GM12878 (cell line): ENCODE measurements around the gene SATL1. TPM values are rescaled to one million over a fixed set of nuclear protein-coding genes. Genes with fewer than 3 reads are reported as not detected.

Source experiments
- ATAC-seq: fragments of 200-7000 bp; cut with Tn5 transposase; 3 replicates; pipeline ENCODE4 v1.9.1; 2020; ENCODE audit warnings: mild to moderate bottlenecking, moderate library complexity
- BruUV-seq: library from RNA; stranded (reverse); fragments of 400-500 nt; replicated peaks from 2 replicates; lab custom pipeline; 2021; lab: Mats Ljungman, UMichigan
- CTCF ChIA-PET: fragments of 300-600 bp; sonication (Branson Sonifier 250); formaldehyde crosslinking; extraction: SDS; loops from one replicate; lab custom pipeline; 2021; ENCODE audit warnings: inconsistent platforms; lab: Yijun Ruan, JAX
- POLR2A ChIA-PET: fragments of 350-600 bp; formaldehyde crosslinking; extraction: SDS; loops from one replicate; lab custom pipeline; 2021; ENCODE audit warnings: inconsistent platforms; lab: Charles Lee
- RAD21 ChIA-PET: fragments of 300-600 bp; sonication (Branson Sonifier 250); formaldehyde crosslinking; loops from one replicate; lab custom pipeline; 2023; ENCODE audit warnings: antibody characterized with exemption; ENCODE audit not compliant: unreplicated experiment; lab: Charles Lee
- SMC1A ChIA-PET: fragments of 300-600 bp; sonication (Branson Sonifier 250); formaldehyde crosslinking; loops from one replicate; lab custom pipeline; 2023; ENCODE audit not compliant: unreplicated experiment, uncharacterized antibody; lab: Charles Lee
- DNase-seq: peaks from one replicate; pipeline ENCODE4 v3.0.0-alpha.2; 2011; ENCODE audit warnings: low read depth, low spot score
- FAIRE-seq: peaks from 3 replicates; lab custom pipeline; 2011; peaks lifted over from hg19 to GRCh38; lab: Jason Lieb, UNC
- H2AFZ ChIP-seq: 2 replicates; pipeline ENCODE4 v1.6.0; 2011; ENCODE audit warnings: low read depth, low read length, control low read depth; ENCODE audit not compliant: control insufficient read depth
- H3K27ac ChIP-seq: 2 replicates; pipeline ENCODE4 v1.5.1; 2011; ENCODE audit warnings: control low read depth; ENCODE audit not compliant: control insufficient read depth, insufficient read depth
- H3K27me3 ChIP-seq, 2 experiments: replicated peaks in 1 of 2; 2 replicates each; pipeline versions ENCODE4 v1.6.0 to v1.6.1; 2011; ENCODE audit warnings: low read length in 1 of 2; ENCODE audit not compliant: control insufficient read depth in 2 of 2, insufficient read depth in 2 of 2
- H3K36me3 ChIP-seq, 2 experiments: 2 replicates each; pipeline ENCODE4 v1.5.1; 2011; ENCODE audit warnings: low read length in 1 of 2; ENCODE audit not compliant: control insufficient read depth in 2 of 2, insufficient read depth in 2 of 2
- H3K4me1 ChIP-seq: 2 replicates; pipeline ENCODE4 v1.6.1; 2011; ENCODE audit warnings: mild to moderate bottlenecking, low read length, moderate library complexity, mixed read lengths; ENCODE audit not compliant: control insufficient read depth, insufficient read depth
- H3K4me2 ChIP-seq: 2 replicates; pipeline ENCODE4 v1.6.0; 2011; ENCODE audit warnings: control low read depth; ENCODE audit not compliant: control insufficient read depth, insufficient read depth
- H3K4me3 ChIP-seq: fragments of 200-600 bp; sonication (generic); 2 replicates; pipeline ENCODE4 v1.5.1; 2016
- H3K79me2 ChIP-seq: 2 replicates; pipeline ENCODE4 v1.6.0; 2011; ENCODE audit warnings: low read length; ENCODE audit not compliant: control insufficient read depth, insufficient read depth
- H3K9ac ChIP-seq: 2 replicates; pipeline ENCODE4 v1.8.0; 2011; ENCODE audit warnings: low read length, control low read depth, mixed read lengths; ENCODE audit not compliant: control insufficient read depth, insufficient read depth
- H3K9me3 ChIP-seq: replicated peaks from 3 replicates; pipeline ENCODE4 v1.5.1; 2011; ENCODE audit warnings: mild to moderate bottlenecking, low read length; ENCODE audit not compliant: control insufficient read depth, insufficient read depth
- H4K20me1 ChIP-seq: 2 replicates; pipeline ENCODE4 v1.6.0; 2011; ENCODE audit not compliant: control insufficient read depth, insufficient read depth
- IRF4 ChIP-seq: IDR thresholded peaks from 2 replicates; pipeline ENCODE4 v1.6.1; 2011; ENCODE audit warnings: low read depth, low read length
- JUNB ChIP-seq: IDR thresholded peaks from 2 replicates; pipeline ENCODE4 v1.6.1; 2016; ENCODE audit warnings: antibody characterized with exemption, mild to moderate bottlenecking
- MAX ChIP-seq: IDR thresholded peaks from 2 replicates; pipeline ENCODE4 v1.6.1; 2012; ENCODE audit warnings: low read depth, low read length, improper control_type of control experiment
- MXI1 ChIP-seq: fragments of 150-350 bp; IDR thresholded peaks from 2 replicates; pipeline ENCODE4 v1.6.1; 2011; ENCODE audit warnings: low read depth, mild to moderate bottlenecking, inconsistent platforms, low read length, improper control_type of control experiment
- NFYB ChIP-seq: IDR thresholded peaks from 2 replicates; pipeline ENCODE4 v1.6.1; 2011; ENCODE audit warnings: low read depth, mild to moderate bottlenecking, low read length, improper control_type of control experiment, moderate library complexity; ENCODE audit not compliant: insufficient read depth
- PAX5 ChIP-seq: IDR thresholded peaks from 2 replicates; pipeline ENCODE4 v1.6.1; 2011; ENCODE audit warnings: low read depth, low read length, borderline replicate concordance
- PAX8 ChIP-seq: fragments of 450-650 bp; IDR thresholded peaks from 2 replicates; pipeline ENCODE4 v1.6.1; 2017; ENCODE audit warnings: mild to moderate bottlenecking, moderate library complexity
- PBX3 ChIP-seq: IDR thresholded peaks from 2 replicates; pipeline ENCODE4 v1.6.1; 2011; ENCODE audit warnings: mild to moderate bottlenecking, low read depth, low read length, moderate library complexity; ENCODE audit not compliant: insufficient replicate concordance
- RAD51 ChIP-seq: fragments of 450-650 bp; IDR thresholded peaks from 2 replicates; pipeline ENCODE4 v1.6.1; 2016; ENCODE audit warnings: moderate library complexity, mild to moderate bottlenecking, inconsistent platforms
- RBBP5 ChIP-seq: fragments of 200-600 bp; sonication (generic); conservative IDR thresholded peaks from 2 replicates; pipeline ENCODE4 v1.6.1; 2016
- RELB ChIP-seq: fragments of 450-650 bp; IDR thresholded peaks from 2 replicates; pipeline ENCODE4 v1.6.1; 2017; ENCODE audit warnings: low read depth, mild to moderate bottlenecking, moderate library complexity
- RFX5 ChIP-seq: IDR thresholded peaks from 2 replicates; pipeline ENCODE4 v1.6.1; 2011; ENCODE audit warnings: low read depth, low read length, improper control_type of control experiment
- SMARCA5 ChIP-seq: fragments of 450-650 bp; IDR thresholded peaks from 2 replicates; pipeline ENCODE4 v1.6.1; 2017; ENCODE audit warnings: mild to moderate bottlenecking
- SMC3 ChIP-seq: IDR thresholded peaks from 2 replicates; pipeline ENCODE4 v1.6.1; 2011; ENCODE audit warnings: low read length, improper control_type of control experiment, borderline replicate concordance
- TAF1 ChIP-seq: IDR thresholded peaks from 2 replicates; pipeline ENCODE4 v1.6.1; 2011; ENCODE audit warnings: mild to moderate bottlenecking, low read depth, low read length, borderline replicate concordance
- YY1 ChIP-seq: IDR thresholded peaks from 2 replicates; pipeline ENCODE4 v1.6.1; 2011; ENCODE audit warnings: low read depth, mild to moderate bottlenecking, low read length
- ZBTB40 ChIP-seq: fragments of 450-650 bp; IDR thresholded peaks from 2 replicates; pipeline ENCODE4 v1.6.1; 2016; ENCODE audit warnings: mild to moderate bottlenecking, moderate library complexity, borderline replicate concordance
- ZNF207 ChIP-seq: fragments of 450-650 bp; IDR thresholded peaks from 2 replicates; pipeline ENCODE4 v1.6.1; 2014; ENCODE audit warnings: antibody characterized with exemption, mild to moderate bottlenecking, borderline replicate concordance
- ZNF274 ChIP-seq: IDR thresholded peaks from one replicate; pipeline ENCODE4 v1.8.0; 2011; ENCODE audit not compliant: insufficient read length, insufficient read depth
- WGBS: methylation state at CpG from one replicate; pipeline ENCODE4 v1.1.6; 2016; ENCODE audit warnings: low lambda C conversion rate; ENCODE audit not compliant: insufficient replicate concordance, insufficient coverage; ENCODE audit errors: missing lambda C conversion rate; 5-methylcytosine and 5-hydroxymethylcytosine counted together
- in situ Hi-C: fragments of 300-500 bp; cut with MboI; formaldehyde crosslinking; loops from 9 replicates; pipeline ENCODE4 v1.14.3; 2018; ENCODE audit warnings: mixed read lengths
- intact Hi-C: fragments of 100-400 bp; cut with micrococcal nuclease; formaldehyde crosslinking; loops from one replicate; pipeline ENCODE4 v1.14.2; 2022; ENCODE audit not compliant: unreplicated experiment
- polyA plus RNA-seq, 11 experiments: library from polyadenylated mRNA; depleted of rRNA in 4 of 11; unstranded in 6 of 11; stranded (reverse) in 5 of 11; fragments of >200 nt; fragmentation: Nextera tagmentation in 4 of 11; fragmentation: Illumina TruSeq in 1 of 11; extraction: Ambion mirVana in 4 of 11; extraction: Trizol in 1 of 11; gene quantifications; 1 replicate in 1 of 11; 2 replicates in 10 of 11; pipeline versions ENCODE4 v1.2.1 to v1.2.3, GENCODE V29; 2011 to 2016; ENCODE audit warnings: inconsistent platforms in 2 of 11, missing spikeins in 2 of 11, low read depth in 1 of 11
- total RNA-seq, 4 experiments: library from RNA; depleted of rRNA in 3 of 4; stranded (reverse); fragments of >200 nt in 3 of 4; fragmentation: Illumina TruSeq in 1 of 4; extraction: Trizol in 1 of 4; gene quantifications; 2 replicates each; pipeline versions ENCODE4 v1.2.1 to v1.2.3, GENCODE V29; 2013 to 2021

SATL1 gene
- total and polyA plus RNA-seq, 10 of the 15 experiments (the other 5 are each of a cell fraction or from before 2014, with no cell fraction given) = 0.01 TPM; not detected in 9

- SMC1A ChIA-PET = no interaction called here
- H3K36me3 ChIP-seq = no peaks in the 10 kb centered on the region
- 88% methylated on average over 2 of the region's 2 CpGs for WGBS
- no peak for ATAC-seq
- H3K27ac ChIP-seq = no peak overlapping the region
- H3K4me2 ChIP-seq = no peak overlapping the region
- POLR2A ChIA-PET = no interaction called here
- no peak for DNase-seq
- H3K4me1 ChIP-seq = no peaks in the 10 kb centered on the region
- FAIRE-seq = no peak
- intact Hi-C loops (no loop called here), in situ Hi-C loops (no loop called here)
- H2AFZ ChIP-seq = no peak overlapping the region
- BruUV-seq = no TSS peak
- H3K4me3 ChIP-seq = no peak overlapping the region
- TF ChIP-seq SMC3 (no peak), PAX5 (no peak), ZNF207 (no peak), MXI1 (no peak), ZNF274 (no peak), PAX8 (no peak), PBX3 (no peak), RAD51 (no peak), RFX5 (no peak), YY1 (no peak), JUNB (no peak), SMARCA5 (no peak), ZBTB40 (no peak), MAX (no peak), IRF4 (no peak), TAF1 (no peak), NFYB (no peak), RBBP5 (no peak), RELB (no peak)
- RAD21 ChIA-PET = interaction anchor here (1.7 kb wide), 1 partner anchor 434 kb away, joined by 5 read pairs; no protein-coding TSS in a partner anchor
- H3K27me3 ChIP-seq = no peaks in the 10 kb centered on the region
- CTCF ChIA-PET = interaction anchor here (6.6 kb wide), 1 partner anchor 433 kb away, joined by 66 read pairs; no protein-coding TSS in a partner anchor
- no peak overlapping the region for H3K9ac ChIP-seq
- H3K79me2 ChIP-seq = no peaks in the 10 kb centered on the region
- no peaks in the 10 kb centered on the region for H4K20me1 ChIP-seq
- H3K9me3 ChIP-seq = no peaks in the 10 kb centered on the region
Measured at GRCh38 chrX:85108165-85108564, 135.4 kb downstream of the SATL1 start.
